DND-41 (cell line): ENCODE results near the gene FAM217B.

Source experiments
- EZH2 ChIP-seq: IDR thresholded peaks from 3 replicates; pipeline ENCODE4 v1.6.1; 2012; ENCODE audit warnings: borderline replicate concordance, low read depth, mild to moderate bottlenecking, moderate library complexity, low read length, inconsistent platforms; ENCODE audit not compliant: severe bottlenecking
- TF ChIP-seq, protein P1 (sequence below): IDR thresholded peaks from 2 replicates; pipeline ENCODE4 v1.5.1; 2012; ENCODE audit warnings: borderline replicate concordance, low read length, moderate library complexity, mild to moderate bottlenecking; ENCODE audit not compliant: poor library complexity, severe bottlenecking; ENCODE audit errors: extremely low read depth

DNA sequence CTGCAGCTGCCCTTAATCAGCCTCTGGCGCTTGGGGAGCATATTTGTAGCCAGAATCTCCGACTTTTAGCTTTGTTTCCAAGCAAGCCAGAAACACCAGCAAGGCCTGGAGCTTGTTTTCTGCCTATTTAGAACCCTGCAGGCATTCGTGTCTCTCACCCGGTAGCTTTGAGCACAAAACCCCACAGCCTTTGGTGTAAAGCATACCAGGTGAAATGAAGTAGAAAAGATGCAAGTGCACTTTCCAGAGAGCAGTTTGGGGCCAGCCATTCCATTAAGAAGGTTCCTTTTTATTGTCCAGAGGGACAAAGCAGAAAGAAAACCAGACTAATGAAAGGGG, 736 bp downstream of the FAM217B start:
- TF ChIP-seq, protein P1, sequence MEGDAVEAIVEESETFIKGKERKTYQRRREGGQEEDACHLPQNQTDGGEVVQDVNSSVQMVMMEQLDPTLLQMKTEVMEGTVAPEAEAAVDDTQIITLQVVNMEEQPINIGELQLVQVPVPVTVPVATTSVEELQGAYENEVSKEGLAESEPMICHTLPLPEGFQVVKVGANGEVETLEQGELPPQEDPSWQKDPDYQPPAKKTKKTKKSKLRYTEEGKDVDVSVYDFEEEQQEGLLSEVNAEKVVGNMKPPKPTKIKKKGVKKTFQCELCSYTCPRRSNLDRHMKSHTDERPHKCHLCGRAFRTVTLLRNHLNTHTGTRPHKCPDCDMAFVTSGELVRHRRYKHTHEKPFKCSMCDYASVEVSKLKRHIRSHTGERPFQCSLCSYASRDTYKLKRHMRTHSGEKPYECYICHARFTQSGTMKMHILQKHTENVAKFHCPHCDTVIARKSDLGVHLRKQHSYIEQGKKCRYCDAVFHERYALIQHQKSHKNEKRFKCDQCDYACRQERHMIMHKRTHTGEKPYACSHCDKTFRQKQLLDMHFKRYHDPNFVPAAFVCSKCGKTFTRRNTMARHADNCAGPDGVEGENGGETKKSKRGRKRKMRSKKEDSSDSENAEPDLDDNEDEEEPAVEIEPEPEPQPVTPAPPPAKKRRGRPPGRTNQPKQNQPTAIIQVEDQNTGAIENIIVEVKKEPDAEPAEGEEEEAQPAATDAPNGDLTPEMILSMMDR, result no peak
- TF ChIP-seq EZH2, result no peak
